Suprapubic skin (tissue), 4 donors: ENCODE measurements around the gene CXXC4. TPM values are rescaled to one million over a fixed set of nuclear protein-coding genes. Genes with fewer than 3 reads are reported as not detected.
A peak's percentile ranks its signal among the peaks of the same experiment; 100 is the strongest.

Experiments
- DNase-seq, 2 donors: peaks; one replicate each; pipeline ENCODE4 v3.0.0-alpha.2; 2019; ENCODE audit warnings: low spot score in 2 of 2
- H3K27ac ChIP-seq: fragments of 200-600 bp; sonication (generic); one replicate; pipeline ENCODE4 v1.5.1; 2019
- H3K27me3 ChIP-seq: fragments of 200-600 bp; sonication (generic); one replicate; pipeline ENCODE4 v1.5.1; 2019
- H3K36me3 ChIP-seq: fragments of 200-600 bp; sonication (generic); one replicate; pipeline ENCODE4 v1.5.1; 2019
- H3K4me1 ChIP-seq: fragments of 200-600 bp; sonication (generic); one replicate; pipeline ENCODE4 v1.5.1; 2019
- H3K4me3 ChIP-seq: fragments of 200-600 bp; sonication (generic); one replicate; pipeline ENCODE4 v1.5.1; 2019; ENCODE audit warnings: mild to moderate bottlenecking
- H3K9me3 ChIP-seq: fragments of 200-600 bp; sonication (generic); one replicate; pipeline ENCODE4 v1.5.1; 2019
- EP300 ChIP-seq: sonication (generic); formaldehyde crosslinking; IDR thresholded peaks from one replicate; pipeline ENCODE4 v1.6.1; 2017; ENCODE audit warnings: antibody characterized with exemption
- POLR2A ChIP-seq, 2 donors: fragments of 450-650 bp; IDR thresholded peaks; one replicate each; pipeline ENCODE4 v1.6.1; 2017; ENCODE audit warnings: antibody characterized with exemption in 2 of 2, mild to moderate bottlenecking in 2 of 2, moderate library complexity in 2 of 2
- POLR2AphosphoS5 ChIP-seq, 3 donors: sonication (generic); formaldehyde crosslinking; IDR thresholded peaks; one replicate each; pipeline ENCODE4 v1.6.1; 2017; ENCODE audit warnings: antibody characterized with exemption in 3 of 3
- WGBS: methylation state at CpG from one replicate; pipeline ENCODE4 v1.1.5; 2018; 5-methylcytosine and 5-hydroxymethylcytosine counted together
- total RNA-seq, 4 donors: library from RNA; depleted of rRNA; stranded (reverse); fragments of >200 nt; gene quantifications; one replicate each; pipeline ENCODE4 v1.1.0, GENCODE V29; 2016
- TF ChIP-seq, protein P1 (sequence below), 2 donors: fragments of 200-600 bp in 1 of 2; fragments of 450-650 bp in 1 of 2; sonication (generic) in 1 of 2; IDR thresholded peaks; one replicate each; pipeline ENCODE4 v1.5.1; 2016 to 2019; ENCODE audit warnings: antibody characterized with exemption in 2 of 2, mild to moderate bottlenecking in 1 of 2, moderate library complexity in 1 of 2

CXXC4 gene
- total RNA-seq, 4 donors from 2014 or later = 0.45 to 1.3 (median 0.66) TPM

DNA sequence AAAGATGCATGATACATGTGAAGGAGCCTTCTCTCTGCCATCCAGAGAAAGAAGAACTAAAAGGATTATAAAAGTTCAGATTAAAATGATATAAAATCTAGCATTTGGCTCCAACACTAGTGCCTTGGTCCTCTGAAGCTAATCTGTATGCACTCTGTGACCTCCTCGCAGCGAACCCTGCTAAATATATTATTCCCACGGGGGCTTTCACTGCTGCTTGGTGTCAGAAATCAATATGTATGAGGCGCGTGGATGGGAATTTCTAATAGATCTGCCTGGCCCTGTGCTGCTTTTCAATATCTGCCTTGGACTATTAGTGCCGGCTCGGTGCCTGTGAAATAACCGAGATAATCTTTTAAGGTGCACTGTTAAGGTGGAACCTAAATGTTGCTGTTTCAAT lies 69.7 kb downstream of the CXXC4 start:
- 11% methylated on average over 8 of the region's 8 CpGs for WGBS
- Histone ChIP-seq H3K4me1 (peaks cover 8% of the 10 kb centered on the region), H3K27ac (no peak overlapping the region), H3K27me3 (no peaks in the 10 kb centered on the region), H3K36me3 (no peaks in the 10 kb centered on the region), H3K4me3 (peak overlapping the region; percentile 39), H3K9me3 (no peaks in the 10 kb centered on the region)
- TF ChIP-seq POLR2A (IDR thresholded peaks at IDR 0.05) = no peak
- TF ChIP-seq, protein P1, sequence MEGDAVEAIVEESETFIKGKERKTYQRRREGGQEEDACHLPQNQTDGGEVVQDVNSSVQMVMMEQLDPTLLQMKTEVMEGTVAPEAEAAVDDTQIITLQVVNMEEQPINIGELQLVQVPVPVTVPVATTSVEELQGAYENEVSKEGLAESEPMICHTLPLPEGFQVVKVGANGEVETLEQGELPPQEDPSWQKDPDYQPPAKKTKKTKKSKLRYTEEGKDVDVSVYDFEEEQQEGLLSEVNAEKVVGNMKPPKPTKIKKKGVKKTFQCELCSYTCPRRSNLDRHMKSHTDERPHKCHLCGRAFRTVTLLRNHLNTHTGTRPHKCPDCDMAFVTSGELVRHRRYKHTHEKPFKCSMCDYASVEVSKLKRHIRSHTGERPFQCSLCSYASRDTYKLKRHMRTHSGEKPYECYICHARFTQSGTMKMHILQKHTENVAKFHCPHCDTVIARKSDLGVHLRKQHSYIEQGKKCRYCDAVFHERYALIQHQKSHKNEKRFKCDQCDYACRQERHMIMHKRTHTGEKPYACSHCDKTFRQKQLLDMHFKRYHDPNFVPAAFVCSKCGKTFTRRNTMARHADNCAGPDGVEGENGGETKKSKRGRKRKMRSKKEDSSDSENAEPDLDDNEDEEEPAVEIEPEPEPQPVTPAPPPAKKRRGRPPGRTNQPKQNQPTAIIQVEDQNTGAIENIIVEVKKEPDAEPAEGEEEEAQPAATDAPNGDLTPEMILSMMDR (IDR thresholded peaks at IDR 0.05) = no peak
- TF ChIP-seq POLR2AphosphoS5 (IDR thresholded peaks at IDR 0.05) = no peak
- no peak for TF ChIP-seq EP300
- DNase-seq = no peak

DNA sequence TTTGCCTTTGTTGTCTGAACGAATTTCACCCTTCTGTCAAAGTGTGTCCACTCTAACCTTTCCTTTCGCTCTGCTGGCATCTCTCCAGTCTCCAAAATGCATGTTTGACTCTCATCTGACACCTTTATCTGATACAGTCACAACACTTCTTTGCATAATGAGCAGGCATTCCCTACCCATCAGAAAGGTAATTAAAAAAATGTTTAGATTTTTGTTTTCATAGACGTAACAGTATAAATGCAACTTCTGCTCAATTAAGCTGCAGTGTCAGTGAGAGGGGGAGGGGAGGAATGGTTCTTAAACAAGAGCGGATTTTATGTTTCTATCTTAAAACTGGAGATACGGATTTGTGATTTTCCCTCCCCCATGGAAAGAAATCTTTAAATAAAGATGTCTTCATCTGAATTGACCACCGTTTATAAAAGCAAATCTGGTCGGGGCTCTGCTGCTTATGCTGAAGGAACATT lies 70.2 kb downstream of the CXXC4 start:
- Histone ChIP-seq H3K36me3 (no peaks in the 10 kb centered on the region), H3K27me3 (no peaks in the 10 kb centered on the region), H3K4me3 (peak overlapping the region; percentile 39), H3K4me1 (peaks cover 8% of the 10 kb centered on the region), H3K27ac (no peak overlapping the region), H3K9me3 (no peaks in the 10 kb centered on the region)
- DNase-seq = no peak
- TF ChIP-seq POLR2A (IDR thresholded peaks at IDR 0.05) = no peak
- TF ChIP-seq EP300 = no peak
- no peak for TF ChIP-seq POLR2AphosphoS5 (IDR thresholded peaks at IDR 0.05)
- TF ChIP-seq, protein P1 (IDR thresholded peaks at IDR 0.05) = no peak
- WGBS = 24% methylated on average over 7 of the region's 7 CpGs

DNA sequence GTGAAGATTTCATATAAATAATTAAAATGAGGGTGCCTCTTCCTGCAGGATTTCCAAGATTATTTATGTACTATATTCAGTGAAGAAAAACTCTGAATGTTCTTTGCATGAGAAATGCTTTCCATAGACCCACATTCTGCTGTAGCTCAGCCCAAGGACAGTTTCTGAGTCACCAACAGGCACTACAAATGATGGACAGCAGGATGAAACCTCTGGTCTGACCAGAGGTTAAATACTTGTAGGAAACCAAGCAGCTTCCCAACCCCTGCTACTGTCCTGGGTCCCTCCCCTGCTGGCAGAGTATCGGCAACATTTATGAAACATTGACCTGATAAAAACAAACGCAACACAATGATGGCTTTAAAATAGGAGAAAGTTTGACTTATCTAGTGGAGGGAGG lies 73.1 kb downstream of the CXXC4 start:
- no peak for DNase-seq
- Histone ChIP-seq H3K27ac (no peak overlapping the region), H3K4me1 (peaks cover 8% of the 10 kb centered on the region), H3K36me3 (no peaks in the 10 kb centered on the region), H3K27me3 (no peaks in the 10 kb centered on the region), H3K4me3 (no peak overlapping the region), H3K9me3 (no peaks in the 10 kb centered on the region)
- no peak for TF ChIP-seq POLR2A (IDR thresholded peaks at IDR 0.05)
- TF ChIP-seq, protein P1 (IDR thresholded peaks at IDR 0.05) = no peak
- no peak for TF ChIP-seq EP300
- TF ChIP-seq POLR2AphosphoS5 (IDR thresholded peaks at IDR 0.05) = no peak
- WGBS = 95% methylated on average over 2 of the region's 2 CpGs

DNA sequence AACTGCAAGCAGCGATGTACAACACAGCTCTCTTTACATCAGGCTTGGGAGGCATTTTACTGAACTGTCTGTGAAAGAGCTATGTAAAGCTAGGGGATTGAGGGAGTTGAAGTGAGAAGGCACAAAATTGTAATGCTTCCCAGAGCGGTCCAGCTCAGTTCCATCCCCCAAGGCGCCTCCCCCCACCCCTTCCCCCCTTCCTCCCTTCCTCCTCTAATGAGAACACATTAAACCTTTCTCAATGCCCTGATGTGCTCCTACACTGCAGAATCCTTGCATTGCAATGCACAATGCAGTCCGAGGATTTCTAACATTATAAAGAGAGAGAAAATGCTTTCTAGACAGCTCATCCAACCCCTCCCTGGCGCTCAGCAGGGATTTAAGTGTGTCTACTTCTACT lies 73.9 kb downstream of the CXXC4 start:
- Histone ChIP-seq H3K4me3 (no peak overlapping the region), H3K4me1 (peaks cover 8% of the 10 kb centered on the region), H3K27ac (no peak overlapping the region), H3K27me3 (no peaks in the 10 kb centered on the region), H3K36me3 (no peaks in the 10 kb centered on the region), H3K9me3 (no peaks in the 10 kb centered on the region)
- TF ChIP-seq, protein P1 (IDR thresholded peaks at IDR 0.05) = no peak
- TF ChIP-seq POLR2AphosphoS5 (IDR thresholded peaks at IDR 0.05) = no peak
- TF ChIP-seq EP300 = no peak
- TF ChIP-seq POLR2A (IDR thresholded peaks at IDR 0.05) = no peak
- 42% methylated on average over 5 of the region's 5 CpGs for WGBS
- DNase-seq = no peak
